HG02870 (cell line): ENCODE data around the gene MAP1LC3C.

Experiments used
- ATAC-seq: cut with Tn5 transposase; IDR thresholded peaks from one replicate; pipeline ENCODE4 v1.9.1; 2021; ENCODE audit warnings: mild to moderate bottlenecking, moderate library complexity; ENCODE audit not compliant: unreplicated experiment

Gene MAP1LC3C

GRCh38 chr1:241999026-241999425, at the start of gene MAP1LC3C:
TSS of gene MAP1LC3C (minus strand) at chr1:241999098. CDS start at chr1:241999008, 90 bp downstream.
- no peak for ATAC-seq

- no peak for ATAC-seq
Measured at GRCh38 chr1:242043165-242043564, 44.3 kb upstream of the MAP1LC3C start.

- no peak for ATAC-seq
Measured at GRCh38 chr1:242034392-242034791, 35.5 kb upstream of the MAP1LC3C start.

GRCh38 chr1:242033447-242033846, 34.5 kb upstream of the MAP1LC3C start:
- ATAC-seq, result no peak

- no peak for ATAC-seq
Measured at GRCh38 chr1:242030071-242030470, 31.2 kb upstream of the MAP1LC3C start.

- ATAC-seq, result no peak
Measured at GRCh38 chr1:242025681-242026080, 26.8 kb upstream of the MAP1LC3C start.

- no peak for ATAC-seq
Measured at GRCh38 chr1:242023805-242024204, 24.9 kb upstream of the MAP1LC3C start.

GRCh38 chr1:242019018-242019417, 20.1 kb upstream of the MAP1LC3C start:
- no peak for ATAC-seq

- peak; percentile 75 for ATAC-seq
Measured at GRCh38 chr1:242017580-242018233, 18.8 kb upstream of the MAP1LC3C start.

- ATAC-seq, result no peak
Measured at GRCh38 chr1:242016479-242016878, 17.6 kb upstream of the MAP1LC3C start.

- ATAC-seq, result no peak
Measured at GRCh38 chr1:242011894-242012660, 13.2 kb upstream of the MAP1LC3C start.

GRCh38 chr1:242008826-242009495, 10.1 kb upstream of the MAP1LC3C start:
- no peak for ATAC-seq

- no peak for ATAC-seq
Measured at GRCh38 chr1:242006976-242007375, 8.1 kb upstream of the MAP1LC3C start.

- no peak for ATAC-seq
Measured at GRCh38 chr1:242005866-242006535, 7.1 kb upstream of the MAP1LC3C start.

GRCh38 chr1:242004751-242005495, 6.0 kb upstream of the MAP1LC3C start:
- no peak for ATAC-seq

GRCh38 chr1:242002510-242002909, 3.6 kb upstream of the MAP1LC3C start:
- no peak for ATAC-seq

- ATAC-seq, result no peak
Measured at GRCh38 chr1:242002072-242002471, 3.2 kb upstream of the MAP1LC3C start.

GRCh38 chr1:242000434-242000833, 1.5 kb upstream of the MAP1LC3C start:
- no peak for ATAC-seq

GRCh38 chr1:241998412-241998921, 431 bp downstream of the MAP1LC3C start:
- ATAC-seq, result peak; percentile 75

- ATAC-seq, result no peak
Measured at GRCh38 chr1:241997401-241997998, 1.4 kb downstream of the MAP1LC3C start.
